GM08714 (cell line): ENCODE measurements around the gene ATL1.
"Not testable (repeated sequence)": the region's sequence is repeated elsewhere in the genome, so short reads cannot be mapped to it uniquely, and the experiment has no call there.

Source experiments
- H3K4me3 ChIP-seq: fragments of 200-500 bp; sonication (Bioruptor generic); 2 replicates; pipeline ENCODE4 v1.5.1; 2014; ENCODE audit warnings: mild to moderate bottlenecking, low read length, inconsistent platforms
- ZNF274 ChIP-seq: IDR thresholded peaks from 2 replicates; pipeline ENCODE4 v1.6.1; 2012; ENCODE audit warnings: mild to moderate bottlenecking, low read depth, low read length

Gene ATL1

GRCh38 chr14:50602035-50602434 is 42.1 kb downstream of the ATL1 start:
- no peak for TF ChIP-seq ZNF274
- no peak overlapping the region for H3K4me3 ChIP-seq

GRCh38 chr14:50603565-50603964 is 43.6 kb downstream of the ATL1 start:
- TF ChIP-seq ZNF274: no peak

GRCh38 chr14:50605766-50606165 is 45.8 kb downstream of the ATL1 start:
- TF ChIP-seq ZNF274: no peak
- no peak overlapping the region for H3K4me3 ChIP-seq

More at GRCh38 chr14:50603565-50603964, 43.6 kb downstream of the ATL1 start:
- H3K4me3 ChIP-seq: no peak overlapping the region

- TF ChIP-seq ZNF274: no peak
Observed at GRCh38 chr14:50606468-50606867, 46.5 kb downstream of the ATL1 start.

GRCh38 chr14:50607181-50607580 is 47.2 kb downstream of the ATL1 start:
- no peak overlapping the region for H3K4me3 ChIP-seq
- TF ChIP-seq ZNF274: no peak

More at GRCh38 chr14:50606468-50606867, 46.5 kb downstream of the ATL1 start:
- no peak overlapping the region for H3K4me3 ChIP-seq

GRCh38 chr14:50607761-50608160 is 47.8 kb downstream of the ATL1 start:
- H3K4me3 ChIP-seq: no peak overlapping the region
- TF ChIP-seq ZNF274: no peak

GRCh38 chr14:50608302-50608851 is 48.4 kb downstream of the ATL1 start:
- TF ChIP-seq ZNF274: no peak
- no peak overlapping the region for H3K4me3 ChIP-seq

- H3K4me3 ChIP-seq: no peak overlapping the region
- no peak for TF ChIP-seq ZNF274
Observed at GRCh38 chr14:50610465-50610864, 50.5 kb downstream of the ATL1 start.

GRCh38 chr14:50612806-50613205 is 52.9 kb downstream of the ATL1 start:
- no peak overlapping the region for H3K4me3 ChIP-seq
- no peak for TF ChIP-seq ZNF274

GRCh38 chr14:50615056-50615455 is 55.1 kb downstream of the ATL1 start:
- no peak for TF ChIP-seq ZNF274
- no peak overlapping the region for H3K4me3 ChIP-seq

GRCh38 chr14:50615552-50615951 is 55.6 kb downstream of the ATL1 start:
- no peak overlapping the region for H3K4me3 ChIP-seq
- TF ChIP-seq ZNF274: no peak

- TF ChIP-seq ZNF274: no peak
- no peak overlapping the region for H3K4me3 ChIP-seq
Observed at GRCh38 chr14:50616275-50616674, 56.3 kb downstream of the ATL1 start.

- no peak overlapping the region for H3K4me3 ChIP-seq
- no peak for TF ChIP-seq ZNF274
Observed at GRCh38 chr14:50619569-50620141, 59.7 kb downstream of the ATL1 start.

GRCh38 chr14:50620341-50620740 is 60.4 kb downstream of the ATL1 start:
- TF ChIP-seq ZNF274: no peak
- no peak overlapping the region for H3K4me3 ChIP-seq

- no peak for TF ChIP-seq ZNF274
- no peak overlapping the region for H3K4me3 ChIP-seq
Observed at GRCh38 chr14:50622978-50623377, 63.0 kb downstream of the ATL1 start.

- no peak for TF ChIP-seq ZNF274
- no peak overlapping the region for H3K4me3 ChIP-seq
Observed at GRCh38 chr14:50624447-50624846, 64.5 kb downstream of the ATL1 start.

- not testable (repeated sequence) for H3K4me3 ChIP-seq
Observed at GRCh38 chr14:50624947-50625346, 65.0 kb downstream of the ATL1 start.
